ELR (cell line): Measurements from ENCODE around the gene NFKBIB.
"Not testable (repeated sequence)": the region's sequence is repeated elsewhere in the genome, so short reads cannot be mapped to it uniquely, and the experiment has no call there.

ENCODE experiments used
- DNase-seq: peaks from one replicate; pipeline ENCODE4 v3.0.0-alpha.2; 2015; ENCODE audit warnings: low read depth

Gene NFKBIB

GRCh38 chr19:38875656-38876395 lies 23.9 kb upstream of the NFKBIB start:
- DNase-seq: no peak

DNA sequence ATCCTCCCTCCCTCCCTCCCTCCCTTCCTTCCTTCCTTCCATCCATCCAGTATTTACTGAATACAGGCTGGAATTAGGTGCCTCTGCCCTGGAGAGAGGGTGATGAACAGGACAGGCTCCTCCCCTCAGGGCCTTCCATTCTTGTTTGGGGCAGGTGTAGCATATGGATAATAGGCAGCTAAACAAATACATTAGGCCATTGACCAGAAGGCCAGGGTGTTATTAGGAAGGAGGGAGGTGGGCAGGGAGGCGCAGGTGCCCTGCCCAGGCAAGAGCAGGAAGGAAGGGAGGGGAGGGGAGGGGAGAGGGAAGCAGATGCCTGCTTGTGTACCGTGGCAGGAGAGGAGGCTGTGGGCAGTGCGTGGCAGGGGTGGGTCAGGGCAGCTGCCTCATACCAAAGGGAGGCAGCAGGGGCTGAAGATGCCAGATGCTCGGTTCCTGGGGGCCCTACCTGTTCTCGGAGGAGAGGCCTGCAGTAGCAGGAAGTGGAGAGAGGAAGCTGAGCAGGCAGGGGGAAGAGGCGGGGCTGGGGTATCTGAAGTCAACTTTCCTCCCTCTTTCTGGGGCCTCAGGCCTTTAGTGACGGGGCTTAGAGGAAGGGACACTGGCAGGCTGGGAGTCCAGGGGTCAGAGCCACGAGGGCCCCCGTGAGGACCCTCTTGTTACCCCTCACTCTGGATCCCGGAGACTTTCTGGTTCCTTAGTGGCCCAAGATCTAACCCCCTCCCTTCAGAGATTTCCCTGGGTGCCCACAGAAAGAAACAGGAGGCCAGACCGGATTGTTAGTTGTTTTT lies 21.8 kb upstream of the NFKBIB start, which contains the start of gene RINL:
Gene RINL (minus strand): TSS at position 495 of the 794 bp plus-strand sequence. CDS start 1,533 bp downstream, outside the sequence.
- no peak for DNase-seq

- no peak for DNase-seq
These were observed 21.0 kb upstream of the NFKBIB start for GRCh38 chr19:38878575-38879399.

GRCh38 chr19:38879400-38879751 lies 20.4 kb upstream of the NFKBIB start:
- no peak for DNase-seq

GRCh38 chr19:38880076-38880881 lies 19.5 kb upstream of the NFKBIB start:
- DNase-seq: no peak

GRCh38 chr19:38880882-38881609 lies 18.7 kb upstream of the NFKBIB start:
- no peak for DNase-seq

DNA sequence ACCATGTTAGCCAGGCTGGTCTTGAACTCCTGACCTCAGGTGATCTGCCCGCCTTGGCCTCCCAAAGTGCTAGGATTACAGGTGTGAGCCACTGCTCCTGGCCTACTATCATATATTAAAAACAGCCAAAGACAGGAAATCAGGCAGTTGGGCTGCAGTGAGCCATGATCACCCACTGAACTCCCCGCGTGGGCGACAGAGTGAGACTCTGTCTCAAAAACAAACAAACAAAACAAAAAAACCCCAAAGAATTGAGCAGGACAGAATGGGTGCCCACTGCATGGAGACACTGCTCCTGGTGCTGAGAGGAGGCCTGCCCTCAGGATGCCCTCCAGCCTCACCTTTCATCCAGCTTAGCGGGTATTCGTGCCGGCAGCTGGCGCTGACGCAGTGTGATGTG lies 16.5 kb upstream of the NFKBIB start:
- DNase-seq: no peak

GRCh38 chr19:38884691-38885090 lies 15.1 kb upstream of the NFKBIB start:
- not testable (repeated sequence) for DNase-seq

DNA sequence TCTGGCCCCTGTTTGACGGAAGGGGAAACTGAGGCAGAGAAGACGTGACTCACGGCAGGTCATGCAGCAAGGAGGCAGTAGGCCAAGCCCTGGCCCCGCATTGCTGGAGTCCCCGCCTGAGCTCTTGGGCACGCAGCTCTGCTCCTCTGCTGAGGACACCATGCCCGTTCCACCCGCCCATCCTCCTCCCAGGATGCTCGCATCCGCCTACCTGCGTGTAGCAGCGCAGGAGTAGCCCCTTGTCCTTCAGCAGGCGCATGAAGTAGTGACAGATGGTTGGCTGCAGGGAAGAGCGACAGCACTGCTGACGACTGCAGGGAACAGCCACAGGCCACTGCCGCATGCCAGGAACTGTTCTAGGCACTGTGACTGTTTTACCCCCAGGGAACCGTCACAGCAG lies 10.9 kb upstream of the NFKBIB start:
- no peak for DNase-seq

GRCh38 chr19:38889803-38890202 lies 10.0 kb upstream of the NFKBIB start:
- DNase-seq: no peak

DNA sequence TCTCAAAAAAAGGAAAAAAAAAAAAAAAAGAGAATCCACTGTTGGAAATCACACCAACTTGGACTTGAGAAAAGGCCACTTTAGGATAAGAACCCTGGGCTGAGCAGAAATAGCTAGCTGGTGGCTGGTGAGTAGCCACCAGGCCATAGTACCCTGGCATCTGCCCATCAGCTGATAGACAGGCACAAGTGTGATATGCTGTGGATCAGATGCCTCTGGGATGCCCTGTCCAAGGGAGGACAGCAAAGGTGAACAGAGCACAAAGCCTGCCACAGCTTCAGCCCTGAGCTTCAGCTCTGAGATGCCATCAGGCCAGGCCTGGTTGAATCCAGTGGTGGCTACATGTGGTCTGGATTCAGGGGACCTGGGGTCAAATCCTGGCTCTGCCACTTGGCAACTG lies 9.1 kb upstream of the NFKBIB start:
- DNase-seq: no peak

DNA sequence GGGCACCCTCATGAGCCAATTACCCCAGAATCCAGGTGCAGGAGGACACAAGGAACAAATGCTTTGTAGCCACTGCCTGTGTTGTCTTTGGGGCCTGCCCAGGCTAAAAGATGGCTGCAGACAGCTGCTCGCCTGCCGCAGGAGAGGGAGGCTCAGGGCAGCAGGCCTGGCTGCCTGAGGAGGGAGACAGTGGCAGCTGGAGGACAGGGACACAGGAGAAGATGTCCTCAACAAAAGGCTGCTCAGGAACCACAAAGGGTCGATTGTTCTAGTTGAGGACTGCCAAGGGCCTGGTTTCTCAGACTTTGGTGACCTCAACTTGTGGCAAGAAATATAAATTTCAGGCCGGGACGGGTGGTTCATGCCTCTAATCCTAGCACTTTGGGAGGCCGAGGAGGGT lies 8.0 kb upstream of the NFKBIB start:
- DNase-seq: no peak

- no peak for DNase-seq
These were observed 6.9 kb upstream of the NFKBIB start for GRCh38 chr19:38892841-38893240.

GRCh38 chr19:38893341-38893771 lies 6.4 kb upstream of the NFKBIB start:
- DNase-seq: no peak

- no peak for DNase-seq
These were observed 4.8 kb upstream of the NFKBIB start for GRCh38 chr19:38894968-38895367.

DNA sequence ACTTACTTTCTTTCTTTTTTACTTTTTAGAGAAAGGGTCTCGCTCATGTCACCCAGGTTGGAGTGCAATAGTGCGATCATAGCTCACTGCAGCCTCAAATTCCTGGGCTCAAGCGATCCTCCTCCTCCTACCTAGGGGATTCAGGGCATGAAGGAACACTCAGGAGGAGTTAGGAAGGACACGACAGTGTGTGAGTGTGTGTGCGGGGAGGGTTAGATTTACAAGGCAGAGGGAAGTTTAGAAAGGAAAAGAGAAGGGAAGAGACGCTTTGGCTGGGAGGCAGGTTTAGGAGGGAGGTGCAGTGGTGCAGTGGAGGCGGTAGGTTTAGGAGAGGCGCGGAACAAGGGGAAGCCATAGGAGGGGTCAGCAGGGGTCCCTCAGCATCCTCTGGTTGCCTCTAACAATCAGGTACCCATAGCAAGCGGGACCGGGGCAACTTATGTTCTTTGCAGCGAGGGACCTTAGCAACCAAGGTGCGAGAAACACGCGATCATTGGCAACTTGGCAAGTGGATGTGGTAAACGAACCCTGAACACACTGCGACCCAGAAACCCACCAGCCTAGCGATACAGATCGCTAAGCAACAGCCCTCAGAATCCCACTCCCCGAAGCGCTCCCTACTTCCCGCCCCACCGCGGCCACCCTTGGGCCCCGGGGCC lies 852 bp upstream of the NFKBIB start:
- DNase-seq: peak; percentile 40

DNA sequence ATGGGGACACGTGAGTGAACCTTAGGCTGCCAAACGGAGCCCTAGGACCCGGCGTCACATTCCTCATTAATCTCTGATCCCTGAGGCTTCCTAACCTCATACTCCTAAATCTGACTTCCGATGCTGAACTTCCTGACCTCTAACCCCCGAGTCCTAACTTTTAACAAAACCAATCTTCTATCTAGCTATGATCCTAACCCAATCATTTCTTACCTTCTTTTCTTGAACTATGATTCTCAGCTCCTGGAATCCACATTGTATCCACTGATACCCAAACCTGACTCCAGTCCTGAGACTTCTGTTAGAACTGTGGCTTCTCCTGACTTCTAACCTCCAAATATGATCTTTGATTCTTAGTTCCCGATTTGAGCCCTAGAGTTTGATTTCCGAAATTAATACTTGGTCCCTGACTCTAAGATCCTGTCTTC lies 447 bp downstream of the NFKBIB start:
- DNase-seq: no peak

DNA sequence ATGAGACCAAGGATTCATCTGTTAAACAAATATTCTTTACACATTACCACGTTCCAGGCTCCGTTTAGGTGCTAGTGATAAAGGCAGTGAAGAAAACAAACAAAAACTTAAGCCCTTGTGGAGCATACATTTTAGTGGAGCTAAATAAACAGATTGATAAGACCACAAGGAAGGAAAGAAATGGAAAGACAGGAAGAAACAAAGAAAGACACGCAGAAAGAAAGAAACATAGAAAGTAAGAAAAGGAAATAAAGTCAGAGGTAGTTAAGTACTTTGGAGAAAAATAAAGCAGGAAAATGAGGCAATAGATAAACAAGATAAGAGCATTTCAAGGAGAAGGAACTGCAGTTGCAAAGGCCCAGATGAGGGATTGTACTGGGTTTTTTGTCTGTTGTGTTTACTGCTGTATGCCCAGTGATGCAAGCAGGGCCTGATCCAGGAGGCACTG lies 998 bp downstream of the NFKBIB start:
- DNase-seq: no peak

DNA sequence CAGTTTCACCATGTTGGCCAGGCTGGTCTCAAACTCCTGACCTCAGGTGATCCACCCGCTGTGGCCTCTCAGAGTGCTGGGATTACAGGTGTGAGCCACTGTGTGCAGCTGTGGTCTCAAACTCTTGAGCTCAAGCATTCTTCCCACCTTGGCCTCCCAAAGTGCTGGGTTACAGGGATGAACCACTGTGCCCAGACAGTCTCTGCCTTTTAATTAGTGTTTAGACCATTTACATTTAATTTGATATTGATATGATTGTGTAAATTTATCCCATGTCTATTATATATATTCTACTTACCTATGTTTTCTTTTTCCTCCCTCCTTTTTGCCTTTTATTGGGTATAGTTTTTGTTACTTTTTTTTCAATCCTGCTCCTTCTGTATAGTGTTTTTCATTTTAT lies 1.9 kb downstream of the NFKBIB start:
- no peak for DNase-seq
